Activated naive CD4-positive, alpha-beta T cell treated with anti-CD3 and anti-CD28 coated beads, Interleukin-2, amount 10 ng/mL, durations not matched to agents 7 days and 5 days (primary cell): ENCODE results near the gene NBPF11.
"Not testable (repeated sequence)": the region's sequence is repeated elsewhere in the genome, so short reads cannot be mapped to it uniquely, and the experiment has no call there.

Source experiments
- CTCF ChIA-PET: fragments of 350-600 bp; sonication (Branson Sonifier 250); formaldehyde crosslinking; loops from one replicate; lab custom pipeline; 2021; ENCODE audit warnings: antibody characterized with exemption; lab: Charles Lee
- DNase-seq: peaks from one replicate; pipeline ENCODE4 v3.0.0-alpha.2; 2020
- H3K27ac Mint-ChIP-seq: one replicate; pipeline ENCODE4 v1.8.0; 2021; ENCODE audit warnings: mild to moderate bottlenecking, moderate library complexity, mixed read lengths
- H3K27me3 Mint-ChIP-seq: one replicate; pipeline ENCODE4 v1.8.0; 2021; ENCODE audit warnings: mild to moderate bottlenecking, mixed read lengths
- H3K36me3 Mint-ChIP-seq: one replicate; pipeline ENCODE4 v1.8.0; 2021; ENCODE audit warnings: mixed read lengths
- H3K4me1 Mint-ChIP-seq: one replicate; pipeline ENCODE4 v1.8.0; 2021; ENCODE audit warnings: mixed read lengths
- H3K4me3 Mint-ChIP-seq: one replicate; pipeline ENCODE4 v1.8.0; 2021; ENCODE audit warnings: mild to moderate bottlenecking, moderate library complexity, mixed read lengths
- H3K9me3 Mint-ChIP-seq: one replicate; pipeline ENCODE4 v1.8.0; 2021; ENCODE audit warnings: mixed read lengths

The NBPF11 gene

GRCh38 chr1:148151911-148152656, at the start of gene NBPF11:
Gene NBPF11 (minus strand): TSS chr1:148152281. CDS start chr1:148127003, 25,278 bp downstream.
- peak; percentile 89 for DNase-seq
- Mint-ChIP-seq H3K4me1 (peaks cover 27% of the 10 kb centered on the region), H3K27me3 (peaks cover 16% of the 10 kb centered on the region), H3K4me3 (peak within 1 kb of the TSS; percentile 95), H3K27ac (peak within 1 kb of the TSS; percentile 91)
- H3K36me3 Mint-ChIP-seq, H3K9me3 Mint-ChIP-seq, CTCF ChIA-PET: not testable (repeated sequence)

- DNase-seq, CTCF ChIA-PET, H3K36me3 Mint-ChIP-seq, H3K4me3 Mint-ChIP-seq, H3K27me3 Mint-ChIP-seq, H3K4me1 Mint-ChIP-seq, H3K9me3 Mint-ChIP-seq, H3K27ac Mint-ChIP-seq: not testable (repeated sequence)
These were observed 45.3 kb upstream of the NBPF11 start for GRCh38 chr1:148197396-148197795.

GRCh38 chr1:148196949-148197348, 44.9 kb upstream of the NBPF11 start:
- H3K27me3 Mint-ChIP-seq, H3K36me3 Mint-ChIP-seq, CTCF ChIA-PET, H3K4me3 Mint-ChIP-seq, H3K9me3 Mint-ChIP-seq, H3K4me1 Mint-ChIP-seq, DNase-seq, H3K27ac Mint-ChIP-seq: not testable (repeated sequence)

- DNase-seq, H3K9me3 Mint-ChIP-seq, H3K27me3 Mint-ChIP-seq, H3K4me3 Mint-ChIP-seq, H3K27ac Mint-ChIP-seq, CTCF ChIA-PET, H3K36me3 Mint-ChIP-seq, H3K4me1 Mint-ChIP-seq: not testable (repeated sequence)
These were observed 43.0 kb upstream of the NBPF11 start for GRCh38 chr1:148195115-148195514.

- H3K9me3 Mint-ChIP-seq, H3K36me3 Mint-ChIP-seq, DNase-seq, H3K27ac Mint-ChIP-seq, H3K4me3 Mint-ChIP-seq, H3K27me3 Mint-ChIP-seq, CTCF ChIA-PET, H3K4me1 Mint-ChIP-seq: not testable (repeated sequence)
These were observed 36.7 kb upstream of the NBPF11 start for GRCh38 chr1:148188768-148189167.

- H3K4me1 Mint-ChIP-seq, CTCF ChIA-PET, H3K9me3 Mint-ChIP-seq, H3K36me3 Mint-ChIP-seq, DNase-seq, H3K4me3 Mint-ChIP-seq, H3K27ac Mint-ChIP-seq, H3K27me3 Mint-ChIP-seq: not testable (repeated sequence)
These were observed 26.6 kb upstream of the NBPF11 start for GRCh38 chr1:148178682-148179081.

- H3K4me3 Mint-ChIP-seq, H3K4me1 Mint-ChIP-seq, H3K27ac Mint-ChIP-seq, H3K27me3 Mint-ChIP-seq, H3K9me3 Mint-ChIP-seq, CTCF ChIA-PET, H3K36me3 Mint-ChIP-seq, DNase-seq: not testable (repeated sequence)
These were observed 23.3 kb upstream of the NBPF11 start for GRCh38 chr1:148175414-148175813.

- H3K27ac Mint-ChIP-seq, DNase-seq, CTCF ChIA-PET, H3K27me3 Mint-ChIP-seq, H3K9me3 Mint-ChIP-seq, H3K4me3 Mint-ChIP-seq, H3K4me1 Mint-ChIP-seq, H3K36me3 Mint-ChIP-seq: not testable (repeated sequence)
These were observed 19.9 kb upstream of the NBPF11 start for GRCh38 chr1:148171995-148172394.

GRCh38 chr1:148166558-148167492, 14.7 kb upstream of the NBPF11 start:
- Mint-ChIP-seq H3K27me3 (peaks cover 13% of the 10 kb centered on the region), H3K27ac (no peak overlapping the region), H3K4me3 (no peak overlapping the region), H3K4me1 (no peaks in the 10 kb centered on the region), H3K36me3 (no peaks in the 10 kb centered on the region), H3K9me3 (no peaks in the 10 kb centered on the region)
- no peak for DNase-seq
- CTCF ChIA-PET, result no interaction called here

- Mint-ChIP-seq H3K4me1 (peaks cover 4% of the 10 kb centered on the region), H3K36me3 (no peaks in the 10 kb centered on the region), H3K27me3 (peaks cover 39% of the 10 kb centered on the region), H3K4me3 (no peak overlapping the region), H3K27ac (no peak overlapping the region), H3K9me3 (no peaks in the 10 kb centered on the region)
- no peak for DNase-seq
- CTCF ChIA-PET, result no interaction called here
These were observed 10.3 kb upstream of the NBPF11 start for GRCh38 chr1:148162363-148162762.

GRCh38 chr1:148161053-148161901, 9.2 kb upstream of the NBPF11 start:
- CTCF ChIA-PET, result no interaction called here
- H3K27me3 Mint-ChIP-seq, result peaks cover 37% of the 10 kb centered on the region
- no peaks in the 10 kb centered on the region for H3K9me3 Mint-ChIP-seq
- no peak for DNase-seq
- peaks cover 6% of the 10 kb centered on the region for H3K4me1 Mint-ChIP-seq
- H3K4me3 Mint-ChIP-seq, result no peak overlapping the region
- H3K36me3 Mint-ChIP-seq, result no peaks in the 10 kb centered on the region
- H3K27ac Mint-ChIP-seq, result no peak overlapping the region

- no peak for DNase-seq
- H3K27ac Mint-ChIP-seq, result no peak overlapping the region
- no peaks in the 10 kb centered on the region for H3K36me3 Mint-ChIP-seq
- H3K9me3 Mint-ChIP-seq, result no peaks in the 10 kb centered on the region
- peaks cover 12% of the 10 kb centered on the region for H3K4me1 Mint-ChIP-seq
- H3K4me3 Mint-ChIP-seq, result no peak overlapping the region
- CTCF ChIA-PET, result no interaction called here
- peaks cover 44% of the 10 kb centered on the region for H3K27me3 Mint-ChIP-seq
These were observed 8.4 kb upstream of the NBPF11 start for GRCh38 chr1:148160343-148161052.

GRCh38 chr1:148160048-148160342, 7.9 kb upstream of the NBPF11 start:
- H3K36me3 Mint-ChIP-seq, result no peaks in the 10 kb centered on the region
- DNase-seq, result no peak
- no peaks in the 10 kb centered on the region for H3K9me3 Mint-ChIP-seq
- no peak overlapping the region for H3K27ac Mint-ChIP-seq
- H3K4me1 Mint-ChIP-seq, result peaks cover 14% of the 10 kb centered on the region
- H3K27me3 Mint-ChIP-seq, result peaks cover 46% of the 10 kb centered on the region
- no peak overlapping the region for H3K4me3 Mint-ChIP-seq
- CTCF ChIA-PET, result no interaction called here
